Adrenal gland (tissue), 5 donors: ENCODE measurements around the gene MADD.

Source experiments
- CTCF ChIP-seq, 6 experiments: fragments of 450-650 bp in 4 of 6; fragments of 200-600 bp in 2 of 6; sonication (generic) in 1 of 6; IDR thresholded peaks; 1 replicate in 5 of 6; 2 replicates in 1 of 6; pipeline versions ENCODE4 v1.5.1 to v1.8.0; 2016 to 2021; ENCODE audit warnings: antibody characterized with exemption in 6 of 6, mild to moderate bottlenecking in 2 of 6, moderate library complexity in 1 of 6
- POLR2A ChIP-seq, 2 donors: fragments of 450-650 bp; IDR thresholded peaks; one replicate each; pipeline ENCODE4 v1.6.1; 2017; ENCODE audit warnings: antibody characterized with exemption in 2 of 2, mild to moderate bottlenecking in 2 of 2, moderate library complexity in 1 of 2
- donor health status: DM: no; HTN: no; CAD: no.

- TF ChIP-seq CTCF (IDR thresholded peaks at IDR 0.05): no peak
- no peak for TF ChIP-seq POLR2A (IDR thresholded peaks at IDR 0.05)
These were observed 89.7 kb downstream of the MADD start for GRCh38 chr11:47359586-47359985.
